Neural progenitor cell (in vitro differentiated cells): Measurements from ENCODE around the gene DHX15.

Experiments used
- EZH2 ChIP-seq: fragments of 200-600 bp; sonication (generic); IDR thresholded peaks from 2 replicates; pipeline ENCODE4 v1.6.1; 2017; ENCODE audit warnings: antibody characterized with exemption, mild to moderate bottlenecking, moderate library complexity
- TF ChIP-seq, protein P1 (sequence below): fragments of 200-600 bp; sonication (generic); IDR thresholded peaks from 2 replicates; pipeline ENCODE4 v1.5.1; 2017; ENCODE audit warnings: antibody characterized with exemption, mild to moderate bottlenecking

DNA sequence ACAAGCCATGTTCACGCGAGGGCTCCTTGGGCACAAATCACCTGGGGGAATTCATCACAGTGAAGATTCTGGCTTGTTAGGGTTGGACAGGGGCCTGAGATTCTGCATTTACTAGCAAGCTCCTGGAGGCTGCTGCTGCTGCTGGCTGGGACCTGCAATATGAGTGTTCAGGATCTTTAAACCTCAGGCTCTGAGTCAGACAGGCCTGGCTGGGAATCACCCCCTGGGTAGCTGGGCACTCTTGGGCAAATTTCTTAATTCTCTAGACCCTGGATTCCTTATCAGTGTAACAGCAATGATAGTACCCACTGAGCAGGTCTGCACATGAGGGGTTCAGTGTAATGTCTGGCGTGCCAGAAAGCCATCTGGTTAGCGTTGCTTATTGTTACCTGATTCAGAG is 101.5 kb downstream of the DHX15 start:
- TF ChIP-seq, protein P1, sequence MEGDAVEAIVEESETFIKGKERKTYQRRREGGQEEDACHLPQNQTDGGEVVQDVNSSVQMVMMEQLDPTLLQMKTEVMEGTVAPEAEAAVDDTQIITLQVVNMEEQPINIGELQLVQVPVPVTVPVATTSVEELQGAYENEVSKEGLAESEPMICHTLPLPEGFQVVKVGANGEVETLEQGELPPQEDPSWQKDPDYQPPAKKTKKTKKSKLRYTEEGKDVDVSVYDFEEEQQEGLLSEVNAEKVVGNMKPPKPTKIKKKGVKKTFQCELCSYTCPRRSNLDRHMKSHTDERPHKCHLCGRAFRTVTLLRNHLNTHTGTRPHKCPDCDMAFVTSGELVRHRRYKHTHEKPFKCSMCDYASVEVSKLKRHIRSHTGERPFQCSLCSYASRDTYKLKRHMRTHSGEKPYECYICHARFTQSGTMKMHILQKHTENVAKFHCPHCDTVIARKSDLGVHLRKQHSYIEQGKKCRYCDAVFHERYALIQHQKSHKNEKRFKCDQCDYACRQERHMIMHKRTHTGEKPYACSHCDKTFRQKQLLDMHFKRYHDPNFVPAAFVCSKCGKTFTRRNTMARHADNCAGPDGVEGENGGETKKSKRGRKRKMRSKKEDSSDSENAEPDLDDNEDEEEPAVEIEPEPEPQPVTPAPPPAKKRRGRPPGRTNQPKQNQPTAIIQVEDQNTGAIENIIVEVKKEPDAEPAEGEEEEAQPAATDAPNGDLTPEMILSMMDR: no peak
- TF ChIP-seq EZH2: no peak
